Right ventricle myocardium superior (tissue), 1 donor: ENCODE measurements around the gene SPTBN4. TPM values are rescaled to one million over a fixed set of nuclear protein-coding genes. Genes with fewer than 3 reads are reported as not detected.
"Not testable (repeated sequence)": the region's sequence is repeated elsewhere in the genome, so short reads cannot be mapped to it uniquely, and the experiment has no call there.

Experiments
- ATAC-seq: fragments of 200-7000 bp; cut with Tn5 transposase; one replicate; pipeline ENCODE4 v1.9.1; 2020; ENCODE audit warnings: mild to moderate bottlenecking; ENCODE audit not compliant: poor library complexity
- DNase-seq: peaks from one replicate; pipeline ENCODE4 v3.0.0-alpha.2; 2020
- intact Hi-C: fragments of 100-400 bp; cut with DNase I; formaldehyde crosslinking; loops from one replicate; pipeline ENCODE4 v1.11.2; 2022
- total RNA-seq: library from RNA; stranded (reverse); fragmentation: NEBNext Ultra II Directional; extraction: Animal tissue kit (Norgen Biotek cat#: 25700); gene quantifications from one replicate; pipeline ENCODE4 v1.2.1, GENCODE V29; 2021
- donor health status: DM: no; HTN: yes; CAD: no; lungs with severe emphysema.

The SPTBN4 gene
- total RNA-seq, 1 donor from 2014 or later: 4.5 TPM

GRCh38 chr19:40543029-40543597 is 76.3 kb downstream of the SPTBN4 start:
- intact Hi-C loops: loop anchor here (5.0 kb wide), 1 partner anchor 54 kb away; no protein-coding TSS in a partner anchor

DNA sequence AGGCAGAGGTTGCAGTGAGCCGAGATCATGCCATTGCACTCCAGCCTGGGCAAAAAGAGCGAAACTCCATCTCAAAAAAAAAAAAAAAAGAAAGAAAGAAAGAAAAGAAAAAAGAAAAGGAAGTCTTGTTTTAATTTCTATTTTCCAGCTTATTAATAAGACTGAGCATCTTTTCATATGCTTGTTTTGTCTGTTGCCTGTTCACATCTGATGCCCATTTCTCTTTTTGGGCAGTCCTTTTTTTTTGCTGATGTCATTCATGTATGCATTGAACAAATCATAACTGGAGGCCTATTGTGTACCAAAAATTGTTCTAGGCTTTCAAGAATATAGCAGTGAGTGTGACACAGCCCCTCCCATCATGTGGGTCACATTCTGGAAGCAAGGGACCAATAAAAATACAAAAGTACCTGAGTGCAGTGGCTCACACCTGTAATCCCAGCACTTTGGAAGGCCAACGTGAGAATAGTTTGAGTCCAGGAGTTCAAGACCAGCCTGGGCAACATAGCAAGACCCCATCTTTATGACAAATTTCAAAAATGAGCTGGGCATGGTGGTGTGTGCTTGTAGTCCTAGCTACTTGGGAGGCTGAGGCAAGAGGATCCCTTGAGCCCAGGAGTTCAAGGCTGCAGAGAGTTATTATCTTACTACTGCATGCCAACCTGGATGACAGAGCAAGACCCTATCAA is 79.5 kb downstream of the SPTBN4 start:
- intact Hi-C loops, ATAC-seq: not testable (repeated sequence)

More at GRCh38 chr19:40543029-40543597, 76.3 kb downstream of the SPTBN4 start:
- no peak for DNase-seq
- no peak for ATAC-seq

GRCh38 chr19:40547190-40547589 is 80.4 kb downstream of the SPTBN4 start:
- intact Hi-C loops, ATAC-seq: not testable (repeated sequence)

More for the DNA sequence above, 79.5 kb downstream of the SPTBN4 start:
- not testable (repeated sequence) for DNase-seq

DNA sequence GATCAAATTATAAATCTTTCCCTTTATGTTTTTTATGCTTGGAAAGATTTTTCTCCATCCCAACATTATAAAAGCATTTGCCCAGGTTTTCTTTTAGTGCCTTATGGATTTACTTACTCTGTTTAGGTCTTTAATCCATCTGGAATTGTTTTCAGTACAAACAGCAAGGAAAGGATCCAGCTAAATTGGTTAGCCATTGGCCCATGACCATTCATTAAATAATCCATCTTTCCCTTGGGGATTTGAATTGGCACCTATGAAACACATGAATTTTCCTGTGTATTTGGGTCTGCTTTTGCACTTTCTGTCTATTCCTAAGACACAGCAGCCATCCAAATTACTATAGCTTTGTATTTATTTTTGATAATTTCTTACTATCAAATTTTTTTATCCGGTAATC is 81.0 kb downstream of the SPTBN4 start:
- intact Hi-C loops: no loop called here
- DNase-seq (no peak), ATAC-seq (no peak)

More at GRCh38 chr19:40547190-40547589, 80.4 kb downstream of the SPTBN4 start:
- not testable (repeated sequence) for DNase-seq

- DNase-seq (peak; percentile 78), ATAC-seq (peak; percentile 61)
- intact Hi-C loops: no loop called here
Observed at GRCh38 chr19:40549007-40549708, 82.4 kb downstream of the SPTBN4 start.

DNA sequence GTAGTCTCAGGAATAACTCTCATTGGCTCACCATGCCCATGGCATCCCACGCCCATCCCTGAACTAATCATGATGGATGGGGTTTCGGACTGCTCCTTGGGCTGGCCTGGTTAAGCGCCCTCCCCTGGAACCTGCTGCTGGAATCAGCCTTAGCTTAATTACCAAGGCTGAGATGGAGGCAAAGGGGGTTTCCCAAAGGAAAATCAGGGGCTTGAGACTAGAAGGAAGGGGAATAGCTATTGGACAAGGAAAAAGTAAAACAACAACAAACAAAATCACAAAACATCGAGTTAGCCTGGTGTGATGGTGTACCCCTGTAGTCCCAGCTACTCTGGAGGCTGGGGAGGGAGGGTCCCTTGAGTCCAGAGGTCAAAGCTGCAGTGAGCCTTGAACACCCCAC is 84.2 kb downstream of the SPTBN4 start:
- intact Hi-C loops: no loop called here
- ATAC-seq: no peak
- DNase-seq: no peak

GRCh38 chr19:40552848-40553247 is 86.0 kb downstream of the SPTBN4 start:
- intact Hi-C loops: no loop called here
- no peak for ATAC-seq

GRCh38 chr19:40553885-40554857 is 87.4 kb downstream of the SPTBN4 start:
- ATAC-seq (no peak), DNase-seq (no peak)
- intact Hi-C loops: no loop called here

More at GRCh38 chr19:40552848-40553247, 86.0 kb downstream of the SPTBN4 start:
- no peak for DNase-seq

- intact Hi-C loops: no loop called here
Observed at GRCh38 chr19:40555978-40556689, 89.3 kb downstream of the SPTBN4 start.

GRCh38 chr19:40556953-40557530 is 90.2 kb downstream of the SPTBN4 start:
- DNase-seq (no peak), ATAC-seq (no peak)
- intact Hi-C loops: no loop called here

More at GRCh38 chr19:40555978-40556689, 89.3 kb downstream of the SPTBN4 start:
- ATAC-seq (no peak), DNase-seq (no peak)

GRCh38 chr19:40559394-40559793 is 92.6 kb downstream of the SPTBN4 start:
- DNase-seq: no peak
- no peak for ATAC-seq
- intact Hi-C loops: no loop called here

- DNase-seq (no peak), ATAC-seq (no peak)
- intact Hi-C loops: no loop called here
Observed at GRCh38 chr19:40560092-40560507, 93.3 kb downstream of the SPTBN4 start.

GRCh38 chr19:40561947-40562346 is 95.1 kb downstream of the SPTBN4 start:
- intact Hi-C loops: no loop called here
- ATAC-seq (no peak), DNase-seq (no peak)

- intact Hi-C loops, ATAC-seq, DNase-seq: not testable (repeated sequence)
Observed at GRCh38 chr19:40564535-40564934, 97.7 kb downstream of the SPTBN4 start.

DNA sequence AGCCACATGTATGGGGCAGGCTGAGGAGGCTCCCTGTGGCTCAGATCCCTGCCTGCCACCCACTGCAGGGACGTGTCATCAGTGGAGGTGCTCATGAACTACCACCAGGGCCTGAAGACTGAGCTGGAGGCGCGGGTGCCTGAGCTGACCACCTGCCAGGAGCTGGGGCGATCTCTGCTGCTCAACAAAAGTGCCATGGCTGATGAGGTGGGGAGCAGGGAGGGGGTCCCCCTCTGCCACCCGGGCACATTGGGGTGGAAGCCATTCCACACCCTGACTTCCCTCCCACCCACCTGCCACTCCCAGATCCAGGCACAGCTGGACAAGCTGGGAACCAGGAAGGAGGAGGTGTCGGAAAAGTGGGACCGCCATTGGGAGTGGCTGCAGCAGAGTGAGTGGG is 98.6 kb downstream of the SPTBN4 start:
- ATAC-seq (no peak), DNase-seq (no peak)
- intact Hi-C loops: no loop called here

DNA sequence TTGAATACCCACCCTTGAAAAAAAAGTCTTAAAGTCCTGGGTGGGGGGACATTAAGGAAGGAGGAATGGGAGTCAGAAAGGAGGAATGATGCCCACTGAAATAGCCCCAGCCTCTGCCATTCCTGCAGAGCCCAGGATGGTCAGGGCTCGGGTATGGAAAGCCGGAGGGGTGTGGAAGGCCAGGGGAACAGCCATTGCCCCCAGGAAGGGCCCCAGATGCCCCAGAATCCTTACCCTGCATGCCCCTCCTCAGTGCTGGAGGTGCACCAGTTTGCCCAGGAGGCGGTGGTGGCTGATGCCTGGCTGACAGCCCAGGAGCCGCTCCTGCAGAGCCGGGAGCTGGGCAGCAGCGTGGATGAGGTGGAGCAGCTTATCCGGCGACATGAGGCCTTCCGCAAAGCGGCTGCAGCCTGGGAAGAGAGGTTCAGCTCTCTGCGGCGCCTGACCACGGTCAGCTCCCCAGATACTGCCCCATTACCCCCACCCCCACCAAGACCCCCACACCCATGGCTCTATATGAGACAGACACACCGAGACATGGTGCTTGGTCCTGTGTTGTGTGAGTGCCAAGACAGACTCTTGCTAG is 99.2 kb downstream of the SPTBN4 start:
- DNase-seq: no peak
- intact Hi-C loops: no loop called here
- ATAC-seq: no peak

- no peak for DNase-seq
- intact Hi-C loops: no loop called here
- no peak for ATAC-seq
Observed at GRCh38 chr19:40567040-40567749, 100.4 kb downstream of the SPTBN4 start.
